Fibroblast of pulmonary artery (primary cell): ENCODE measurements around the gene HHIPL1.
A peak's percentile ranks its signal among the peaks of the same experiment; 100 is the strongest.

Experiments
- DNase-seq: peaks from one replicate; pipeline ENCODE4 v3.0.0-alpha.2; 2010; ENCODE audit warnings: low read depth
- H3K4me3 ChIP-seq: replicated peaks from 2 replicates; pipeline ENCODE4 v1.5.1; 2011; ENCODE audit warnings: low read depth, mild to moderate bottlenecking, control low read depth, low read length, moderate library complexity
- CTCF ChIP-seq: IDR thresholded peaks from 2 replicates; pipeline ENCODE4 v1.5.1; 2011; ENCODE audit warnings: mild to moderate bottlenecking, control low read depth, low read length, inconsistent platforms; ENCODE audit errors: missing control alignments

HHIPL1 gene

GRCh38 chr14:99684410-99684934 lies 39.5 kb downstream of the HHIPL1 start:
- peak overlapping the region; percentile 47 for H3K4me3 ChIP-seq
- no peak for DNase-seq
- no peak for TF ChIP-seq CTCF

GRCh38 chr14:99685151-99685591 lies 40.2 kb downstream of the HHIPL1 start:
- no peak overlapping the region for H3K4me3 ChIP-seq
- DNase-seq, result no peak
- no peak for TF ChIP-seq CTCF

GRCh38 chr14:99685596-99685995 lies 40.7 kb downstream of the HHIPL1 start:
- TF ChIP-seq CTCF, result no peak
- no peak for DNase-seq
- H3K4me3 ChIP-seq, result no peak overlapping the region

GRCh38 chr14:99686557-99687283 lies 41.8 kb downstream of the HHIPL1 start:
- DNase-seq, result no peak
- no peak overlapping the region for H3K4me3 ChIP-seq
- TF ChIP-seq CTCF, result no peak

- TF ChIP-seq CTCF, result peak; percentile 56
- no peak for DNase-seq
- no peak overlapping the region for H3K4me3 ChIP-seq
Measured at GRCh38 chr14:99687284-99688209, 42.6 kb downstream of the HHIPL1 start.

- TF ChIP-seq CTCF, result no peak
- no peak for DNase-seq
- no peak overlapping the region for H3K4me3 ChIP-seq
Measured at GRCh38 chr14:99688210-99688581, 43.3 kb downstream of the HHIPL1 start.
